Neutrophil (primary cell): Measurements from ENCODE around the gene MAB21L1.

ENCODE experiments used
- H3K27ac ChIP-seq: fragments of 200-600 bp; sonication (generic); 2 replicates; pipeline ENCODE4 v1.5.1; 2016; ENCODE audit warnings: mild to moderate bottlenecking, moderate library complexity
- H3K27me3 ChIP-seq: fragments of 200-600 bp; sonication (generic); 2 replicates; pipeline ENCODE4 v1.6.0; 2016; ENCODE audit warnings: mild to moderate bottlenecking
- H3K36me3 ChIP-seq: fragments of 200-600 bp; sonication (generic); 2 replicates; pipeline ENCODE4 v1.5.1; 2017
- H3K4me1 ChIP-seq, 2 experiments: fragments of 200-600 bp in 1 of 2; sonication (generic) in 1 of 2; 1 replicate in 1 of 2; 2 replicates in 1 of 2; pipeline versions ENCODE4 v1.5.1 to v1.6.1; 2013 to 2016; ENCODE audit warnings: low read depth in 1 of 2, low read length in 1 of 2, mild to moderate bottlenecking in 1 of 2, moderate library complexity in 1 of 2; ENCODE audit not compliant: control insufficient read depth in 1 of 2, insufficient read depth in 1 of 2
- H3K4me3 ChIP-seq, 2 experiments: fragments of 200-600 bp in 1 of 2; sonication (generic) in 1 of 2; 1 replicate in 1 of 2; 2 replicates in 1 of 2; pipeline ENCODE4 v1.5.1; 2013 to 2016; ENCODE audit warnings: low read depth in 1 of 2, low read length in 1 of 2, mild to moderate bottlenecking in 1 of 2, moderate library complexity in 1 of 2
- H3K9me3 ChIP-seq: fragments of 200-600 bp; sonication (generic); 2 replicates; pipeline ENCODE4 v1.5.1; 2016
- CTCF ChIP-seq: fragments of 200-600 bp; sonication (generic); IDR thresholded peaks from 2 replicates; pipeline ENCODE4 v1.5.1; 2016; ENCODE audit warnings: antibody characterized with exemption

Gene MAB21L1

GRCh38 chr13:35457258-35457657 lies 19.2 kb downstream of the MAB21L1 start:
- H3K4me3 ChIP-seq = no peak overlapping the region
- H3K27ac ChIP-seq = no peak overlapping the region
- TF ChIP-seq CTCF = no peak
- H3K36me3 ChIP-seq = no peaks in the 10 kb centered on the region
- no peaks in the 10 kb centered on the region for H3K27me3 ChIP-seq
- no peaks in the 10 kb centered on the region for H3K4me1 ChIP-seq
- H3K9me3 ChIP-seq = no peaks in the 10 kb centered on the region

- no peak for TF ChIP-seq CTCF
- Histone ChIP-seq H3K36me3 (no peaks in the 10 kb centered on the region), H3K4me3 (no peak overlapping the region), H3K27ac (no peak overlapping the region), H3K27me3 (no peaks in the 10 kb centered on the region), H3K9me3 (no peaks in the 10 kb centered on the region), H3K4me1 (no peaks in the 10 kb centered on the region)
These were observed 21.5 kb downstream of the MAB21L1 start for GRCh38 chr13:35455022-35455421.

- Histone ChIP-seq H3K27me3 (no peaks in the 10 kb centered on the region), H3K27ac (no peak overlapping the region), H3K4me1 (no peaks in the 10 kb centered on the region), H3K36me3 (no peaks in the 10 kb centered on the region), H3K9me3 (no peaks in the 10 kb centered on the region), H3K4me3 (no peak overlapping the region)
- TF ChIP-seq CTCF = no peak
These were observed 26.7 kb downstream of the MAB21L1 start for GRCh38 chr13:35449821-35450220.

GRCh38 chr13:35448465-35448864 lies 28.0 kb downstream of the MAB21L1 start:
- TF ChIP-seq CTCF = no peak
- Histone ChIP-seq H3K4me3 (no peak overlapping the region), H3K27me3 (no peaks in the 10 kb centered on the region), H3K4me1 (no peaks in the 10 kb centered on the region), H3K9me3 (no peaks in the 10 kb centered on the region), H3K27ac (no peak overlapping the region), H3K36me3 (no peaks in the 10 kb centered on the region)
